ENCODE results near the gene PYM1. TPM values are rescaled to one million over a fixed set of nuclear protein-coding genes. Genes with fewer than 3 reads are reported as not detected.

Gene PYM1
- total and polyA plus RNA-seq, 2 of the 8 experiments (the other 6 are each of a cell fraction or from before 2014, with no cell fraction given), result 38.7 to 58.5 TPM

GRCh38 chr12:55965941-55966407 is 38.3 kb upstream of the PYM1 start, which contains the start of gene PMEL:
PMEL (minus strand) TSS chr12:55966042; CDS start chr12:55966011, 31 bp downstream.
- H3K79me2 ChIP-seq (ENCODE audit: control insufficient read depth in 1 of 2, insufficient read depth in 2 of 2, low read length in 2 of 2), result peaks cover 3 to 18% of the 10 kb centered on the region in 2 experiments; a peak in 3 of 4 replicates
- 12% methylated on average over 4 of the region's 4 CpGs; no CpG with 5 or more reads in 1 of the 2 experiments for WGBS, 2 experiments (ENCODE audit: extremely low coverage in 1 of 2, insufficient coverage in 1 of 2, insufficient read length in 1 of 2, insufficient replicate concordance in 2 of 2, low coverage in 1 of 2, low lambda C conversion rate in 2 of 2, missing lambda C conversion rate in 1 of 2)
- FAIRE-seq, result no peak
- ChIA-PET POLR2A (ENCODE audit: partially characterized antibody) (interaction anchor here (0.9 to 1.9 kb wide), 7 partner anchors 9 to 222 kb away, joined by 3 to 6 read pairs (median 3); no protein-coding TSS in a partner anchor), CTCF (ENCODE audit: partially characterized antibody) (interaction anchor here (1.2 kb wide), 1 partner anchor 85 kb away, joined by 4 read pairs; no protein-coding TSS in a partner anchor)
- H2BK15ac ChIP-seq (ENCODE audit: low read length), result no peak within 1 kb of the TSS
- H3K23ac ChIP-seq (ENCODE audit: insufficient read length), result no peak within 1 kb of the TSS
- H3K36me3 ChIP-seq (ENCODE audit: control insufficient read depth in 2 of 4, insufficient read depth in 4 of 4, low read length in 3 of 4), result peaks cover 2 to 26% (median 9%) of the 10 kb centered on the region in 4 experiments; a peak in 5 of 8 replicates
- H3K27ac ChIP-seq (ENCODE audit: low read depth, low read length), result peak within 1 kb of the TSS; percentile 51; the same call in 1 of the 2 replicates
- H3K23me2 ChIP-seq (ENCODE audit: low read depth, low read length), result peaks cover 12% of the 10 kb centered on the region; the same call in 1 of the 2 replicates
- no peak within 1 kb of the TSS for H3K56ac ChIP-seq (replicated peaks; ENCODE audit: insufficient read length, low read depth, low read length)
- no peak within 1 kb of the TSS for H3K14ac ChIP-seq (ENCODE audit: insufficient read length)
- H3K18ac ChIP-seq (ENCODE audit: extremely low read depth, low read length), result peak within 1 kb of the TSS; percentile 62
- no peaks in the 10 kb centered on the region for H3K27me3 ChIP-seq (replicated peaks in 1 of 4; ENCODE audit: control insufficient read depth in 3 of 4, extremely low read depth in 1 of 4, insufficient read depth in 3 of 4, low read length in 3 of 4)
- H4K91ac ChIP-seq (replicated peaks; ENCODE audit: insufficient read length, low read length), result no peak within 1 kb of the TSS
- peak within 1 kb of the TSS; percentile 33; the same call in 1 of the 2 replicates for H2AFZ ChIP-seq (ENCODE audit: low read length)
- peak within 1 kb of the TSS; percentile 78 to 93 (median 88) for H3K4me3 ChIP-seq (ENCODE audit: extremely low read depth in 1 of 4, insufficient read depth in 2 of 4, low read depth in 3 of 4, low read length in 4 of 4)
- H2BK120ac ChIP-seq (replicated peaks; ENCODE audit: low read depth, low read length), result no peak within 1 kb of the TSS
- no peak within 1 kb of the TSS for H3K4ac ChIP-seq (replicated peaks; ENCODE audit: insufficient read length, low read depth, low read length)
- H3K9me3 ChIP-seq (ENCODE audit: insufficient read depth in 2 of 2, low read depth in 1 of 2, low read length in 1 of 2), result no peaks in the 10 kb centered on the region
- H2BK20ac ChIP-seq (ENCODE audit: low read length), result no peak within 1 kb of the TSS
- DNase-seq (ENCODE audit: low read depth in 1 of 2, low spot score in 2 of 2), result peak in 1 of 2 experiments; percentile 64
- H3K4me1 ChIP-seq (replicated peaks in 1 of 4; ENCODE audit: control insufficient read depth in 3 of 4, insufficient read depth in 4 of 4, low read length in 3 of 4), result peaks cover 2 to 13% (median 5%) of the 10 kb centered on the region in 4 experiments
- no peak within 1 kb of the TSS for H2AK5ac ChIP-seq (ENCODE audit: low read depth, low read length)
- H4K20me1 ChIP-seq (replicated peaks in 1 of 2; ENCODE audit: control insufficient read depth in 1 of 2, insufficient read depth in 2 of 2, low read length in 2 of 2), result no peaks in the 10 kb centered on the region
- no peak within 1 kb of the TSS for H4K5ac ChIP-seq (ENCODE audit: insufficient read length, low read depth, low read length)
- peaks cover 2% of the 10 kb centered on the region; the same call in 1 of the 2 replicates for H3K79me1 ChIP-seq (ENCODE audit: low read depth, low read length)
- peak; percentile 51; the same call in 1 of the 2 replicates for TF ChIP-seq TAF1 (IDR thresholded peaks at IDR 0.05; ENCODE audit: low read depth, low read length)
- no peak for TF ChIP-seq GTF2F1 (IDR thresholded peaks at IDR 0.05; ENCODE audit: borderline replicate concordance, low read depth, low read length)
- TF ChIP-seq SIN3A (conservative IDR thresholded peaks at IDR 0.05 in 1 of 2, IDR thresholded peaks at IDR 0.05 in 1 of 2; ENCODE audit: low read depth in 1 of 2, low read length in 2 of 2), result peak; percentile 10 to 21; a peak in 1 of 4 replicates
- no peak for TF ChIP-seq NRF1 (IDR thresholded peaks at IDR 0.05; ENCODE audit: low read depth, low read length)
- no peak for TF ChIP-seq EGR1 (IDR thresholded peaks at IDR 0.05; ENCODE audit: borderline replicate concordance, low read depth, low read length)
- peak; percentile 82 for TF ChIP-seq TBP (IDR thresholded peaks at IDR 0.05; ENCODE audit: low read depth, low read length)
- TF ChIP-seq ATF2 (IDR thresholded peaks at IDR 0.05; ENCODE audit: low read length), result no peak
- peak within 1 kb of the TSS; percentile 56 to 83 (median 71) for H3K9ac ChIP-seq (replicated peaks in 1 of 4; ENCODE audit: extremely low read depth in 1 of 4, low read depth in 3 of 4, low read length in 3 of 4)
- H3K4me2 ChIP-seq (ENCODE audit: insufficient read depth in 1 of 2, low read depth in 2 of 2, low read length in 2 of 2), result peak within 1 kb of the TSS; percentile 78 to 90
- peak within 1 kb of the TSS; percentile 75 for H2BK12ac ChIP-seq (ENCODE audit: low read depth, low read length)
- H4K8ac ChIP-seq (ENCODE audit: extremely low read depth, insufficient read depth, low read length), result peak within 1 kb of the TSS; percentile 69; the same call in 1 of the 2 replicates
- H2BK5ac ChIP-seq (ENCODE audit: low read depth, low read length), result peak within 1 kb of the TSS; percentile 75; the same call in 1 of the 2 replicates

All from H1 (cell line).